Astrocyte (in vitro differentiated cells and primary cell): ENCODE data around the gene LMBR1L.

Experiments
- CTCF ChIP-seq: IDR thresholded peaks from 2 replicates; pipeline ENCODE4 v1.5.1; 2011; ENCODE audit warnings: low read depth, mild to moderate bottlenecking, inconsistent platforms, low read length, moderate library complexity; ENCODE audit not compliant: insufficient read depth
- EZH2 ChIP-seq: IDR thresholded peaks from 2 replicates; pipeline ENCODE4 v1.6.1; 2012; ENCODE audit warnings: mild to moderate bottlenecking, low read length, inconsistent platforms; ENCODE audit not compliant: insufficient read depth

GRCh38 chr12:49146406-49146805, 35.8 kb upstream of the LMBR1L start:
- TF ChIP-seq EZH2 (no peak), CTCF (no peak)
